HG03558 (cell line): ENCODE results near the gene LPIN2.
"Not testable (repeated sequence)": the region's sequence is repeated elsewhere in the genome, so short reads cannot be mapped to it uniquely, and the experiment has no call there.

Source experiments
- ATAC-seq: cut with Tn5 transposase; IDR thresholded peaks from one replicate; pipeline ENCODE4 v1.9.1; 2021; ENCODE audit warnings: moderate number of reproducible peaks; ENCODE audit not compliant: unreplicated experiment; ENCODE audit errors: extremely low read depth

The LPIN2 gene

DNA sequence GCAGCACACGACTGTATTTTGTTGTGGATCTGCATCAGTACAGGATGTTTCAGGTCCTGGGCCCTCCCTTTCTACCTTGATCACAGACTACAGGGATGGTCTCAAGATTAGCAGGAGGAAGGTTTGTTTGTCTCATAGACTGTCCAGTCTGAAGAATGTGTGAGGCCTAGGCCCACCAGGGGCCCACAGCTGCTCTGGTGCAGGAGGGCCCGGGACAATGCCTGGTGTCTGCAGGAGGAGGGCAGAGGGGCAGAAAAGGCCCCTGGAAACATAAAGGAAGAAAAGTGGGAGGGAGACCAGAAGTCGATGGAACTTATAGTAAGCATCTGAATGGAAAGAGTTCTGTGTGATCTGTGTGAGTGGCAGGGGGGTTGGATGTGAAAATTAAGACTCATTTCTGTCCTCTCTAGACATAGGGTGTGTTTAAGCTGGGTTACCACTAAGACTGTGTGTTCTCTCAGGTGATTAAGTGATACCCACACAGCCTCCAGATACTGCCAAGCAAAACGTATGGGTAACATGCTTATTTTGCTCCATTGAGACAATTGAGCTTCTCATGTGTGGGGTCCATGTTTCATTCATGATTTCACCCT lies 33.4 kb upstream of the LPIN2 start:
- ATAC-seq: no peak

GRCh38 chr18:3044931-3045698 lies 32.2 kb upstream of the LPIN2 start:
- no peak for ATAC-seq

GRCh38 chr18:3042379-3042778 lies 29.4 kb upstream of the LPIN2 start:
- no peak for ATAC-seq

DNA sequence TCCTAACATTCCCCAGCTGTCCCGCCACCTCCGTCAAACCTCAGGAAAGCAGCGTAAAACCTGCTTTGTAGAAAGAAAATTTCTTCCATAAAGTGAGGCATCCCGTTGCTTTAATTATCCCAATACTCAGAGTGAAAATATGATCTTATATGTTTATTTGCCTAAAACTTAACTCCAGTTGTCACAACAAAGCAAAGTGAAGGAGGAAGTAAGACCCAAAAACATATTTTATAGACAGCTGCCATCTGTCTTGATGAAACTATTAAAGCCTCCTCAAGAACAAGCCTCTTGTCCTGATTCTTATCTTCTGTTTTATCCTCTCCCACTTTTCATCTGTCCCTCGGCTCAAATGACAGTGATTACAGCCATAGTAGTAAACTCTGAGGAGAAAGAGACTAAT lies 28.9 kb upstream of the LPIN2 start:
- no peak for ATAC-seq

GRCh38 chr18:3040881-3041280 lies 27.9 kb upstream of the LPIN2 start:
- ATAC-seq: no peak

GRCh38 chr18:3040173-3040572 lies 27.2 kb upstream of the LPIN2 start:
- no peak for ATAC-seq

DNA sequence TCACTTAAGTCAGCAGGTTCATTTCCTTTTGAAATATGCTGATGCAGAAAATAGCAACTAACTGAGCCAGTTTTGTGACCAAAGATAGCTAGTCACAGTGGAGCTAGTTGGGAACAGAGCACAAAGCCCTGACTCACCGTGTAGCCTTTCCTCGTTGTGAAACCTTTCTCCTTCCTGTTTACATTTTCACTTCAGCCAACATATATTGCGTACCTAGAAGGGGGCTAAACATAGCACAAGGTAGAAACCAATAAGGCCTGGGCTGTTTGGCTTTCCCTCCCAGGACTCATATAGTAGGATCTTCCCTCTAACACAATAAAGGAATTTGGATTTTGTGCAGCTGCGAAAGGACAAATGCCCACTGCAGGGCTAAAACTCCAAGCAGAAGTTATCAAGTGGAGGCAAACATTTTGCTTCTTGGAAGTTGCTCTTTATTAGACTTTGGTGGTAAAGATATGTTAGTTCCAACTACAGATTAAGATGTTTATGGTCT lies 24.5 kb upstream of the LPIN2 start:
- ATAC-seq: peak; percentile 97

DNA sequence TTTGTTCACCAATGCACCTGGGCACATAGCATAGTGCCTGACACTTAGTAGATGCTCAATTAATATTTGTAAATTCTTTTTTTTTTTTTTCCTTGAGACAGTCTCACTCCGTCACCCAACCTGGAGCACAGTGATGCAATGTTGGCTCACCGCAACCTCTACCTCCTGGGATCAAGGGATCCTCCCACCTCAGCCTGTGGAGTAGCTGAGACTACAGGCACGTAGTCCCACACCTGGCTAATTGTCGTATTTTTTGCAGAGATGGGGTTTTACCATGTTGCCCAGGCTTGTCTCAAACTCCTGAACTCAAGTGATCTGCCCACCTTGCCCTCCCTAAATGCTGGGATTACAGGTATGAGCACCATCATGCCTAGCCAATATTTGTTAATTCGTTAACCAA lies 23.2 kb upstream of the LPIN2 start:
- ATAC-seq: no peak

DNA sequence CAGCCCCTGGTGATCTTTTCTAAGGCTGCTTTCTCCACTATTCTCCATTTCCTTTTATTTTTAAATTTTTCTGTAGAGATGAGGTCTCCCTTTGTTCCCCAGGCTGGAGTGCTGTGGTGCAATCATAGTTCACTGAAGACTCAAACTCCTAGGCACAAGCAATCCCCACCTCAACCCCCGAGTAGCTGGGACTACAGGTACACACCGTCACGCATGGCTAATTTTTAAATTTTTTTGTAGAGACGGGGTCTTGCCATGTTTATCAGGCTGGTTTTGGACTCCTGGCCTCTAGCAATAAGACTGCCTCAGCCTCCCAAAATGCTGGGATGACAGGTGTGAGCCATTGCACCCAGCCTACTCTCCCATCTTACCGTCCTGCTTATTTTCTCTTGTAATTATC lies 22.7 kb upstream of the LPIN2 start:
- ATAC-seq: no peak

DNA sequence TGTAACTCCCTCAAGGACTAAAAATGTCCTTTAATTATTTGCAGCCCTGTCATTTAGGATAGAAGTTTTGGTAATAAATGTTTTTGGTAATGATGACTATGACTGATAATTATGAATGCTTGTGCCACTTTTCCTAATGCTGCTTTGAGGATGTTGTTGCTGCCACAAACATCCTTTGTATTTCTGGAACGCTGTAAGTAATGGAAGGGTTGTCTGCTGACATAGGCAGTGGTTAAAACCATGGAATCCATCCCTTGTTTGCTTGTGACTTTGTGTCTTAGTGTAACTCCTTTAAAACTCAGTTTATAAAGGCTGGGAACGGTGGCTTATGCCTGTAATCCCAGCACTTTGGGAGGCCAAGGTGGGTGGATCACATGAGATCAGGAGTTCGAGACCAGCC lies 19.8 kb upstream of the LPIN2 start:
- ATAC-seq: no peak

DNA sequence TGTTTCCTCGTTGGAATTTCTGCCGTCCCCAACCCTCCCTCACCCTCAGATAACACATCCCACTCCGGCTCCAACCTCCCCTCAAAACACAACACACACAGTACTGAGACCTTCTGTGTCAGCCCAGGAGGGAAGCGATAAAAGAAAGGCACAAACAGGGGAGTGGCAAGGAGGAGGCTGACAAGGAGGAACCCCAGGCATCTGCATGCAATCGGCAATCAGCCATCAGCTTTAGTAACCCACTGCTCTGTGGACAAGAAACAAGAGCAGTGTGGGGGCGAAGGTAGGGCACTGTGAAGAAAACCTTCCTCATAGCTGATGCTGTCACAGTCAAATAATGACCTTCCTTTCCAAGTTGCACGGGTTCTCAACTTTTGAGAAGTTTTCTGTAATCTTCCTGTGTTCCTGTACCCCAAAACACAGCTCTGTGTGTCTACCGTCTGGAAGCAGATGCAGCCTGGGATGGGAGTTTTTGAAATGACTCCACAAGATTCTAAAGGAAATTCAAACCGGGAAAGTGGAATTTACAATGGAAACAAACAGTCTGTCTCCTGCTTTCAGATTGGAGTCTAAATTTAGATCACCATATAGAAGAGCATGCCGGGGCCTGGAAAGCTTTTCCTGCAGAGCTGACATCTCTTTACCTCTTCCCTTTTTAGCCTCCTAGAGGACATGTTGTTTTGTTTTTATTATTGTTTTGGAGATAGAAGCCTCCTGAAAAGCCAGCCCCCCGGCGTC lies 16.4 kb upstream of the LPIN2 start:
- ATAC-seq: no peak

GRCh38 chr18:3028115-3028514 lies 15.2 kb upstream of the LPIN2 start:
- ATAC-seq: not testable (repeated sequence)

GRCh38 chr18:3027370-3027891 lies 14.5 kb upstream of the LPIN2 start:
- no peak for ATAC-seq

- no peak for ATAC-seq
Observed at GRCh38 chr18:3025544-3025943, 12.6 kb upstream of the LPIN2 start.

GRCh38 chr18:3023603-3024002 lies 10.7 kb upstream of the LPIN2 start:
- ATAC-seq: not testable (repeated sequence)

DNA sequence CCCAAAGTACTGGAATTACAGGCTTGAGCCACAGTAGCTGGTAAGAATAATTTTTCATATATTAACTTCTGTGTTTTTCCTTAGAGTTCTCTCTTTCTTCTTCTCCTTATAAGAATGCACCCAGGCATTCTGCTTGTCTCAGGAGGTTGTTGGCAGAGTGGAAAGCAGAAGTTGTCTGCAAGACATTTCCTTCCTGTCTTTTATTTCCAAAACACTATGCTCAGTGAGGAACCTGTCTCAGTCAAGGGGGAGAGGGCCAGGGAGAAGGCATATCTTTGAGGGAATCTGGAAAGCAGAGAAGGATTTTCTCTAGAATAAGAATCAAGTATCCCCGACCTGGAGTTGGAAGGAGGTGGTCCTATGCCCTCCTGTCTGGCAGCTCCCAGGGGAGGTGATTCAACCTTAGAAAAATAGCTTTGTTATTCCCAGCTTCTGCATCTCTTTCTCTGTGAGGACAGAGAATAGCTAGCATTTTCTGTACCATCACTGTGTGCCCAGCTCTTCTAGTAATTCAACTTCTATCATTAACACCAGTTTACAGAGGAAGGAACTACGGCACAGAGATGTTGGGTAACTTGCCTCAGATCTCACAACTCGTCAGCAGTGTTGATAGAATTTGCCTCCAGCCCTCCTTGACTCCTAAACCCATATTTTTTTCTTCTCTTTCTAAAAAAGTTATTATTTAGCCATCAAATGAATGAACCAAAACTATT lies 3.8 kb upstream of the LPIN2 start:
- ATAC-seq: no peak

DNA sequence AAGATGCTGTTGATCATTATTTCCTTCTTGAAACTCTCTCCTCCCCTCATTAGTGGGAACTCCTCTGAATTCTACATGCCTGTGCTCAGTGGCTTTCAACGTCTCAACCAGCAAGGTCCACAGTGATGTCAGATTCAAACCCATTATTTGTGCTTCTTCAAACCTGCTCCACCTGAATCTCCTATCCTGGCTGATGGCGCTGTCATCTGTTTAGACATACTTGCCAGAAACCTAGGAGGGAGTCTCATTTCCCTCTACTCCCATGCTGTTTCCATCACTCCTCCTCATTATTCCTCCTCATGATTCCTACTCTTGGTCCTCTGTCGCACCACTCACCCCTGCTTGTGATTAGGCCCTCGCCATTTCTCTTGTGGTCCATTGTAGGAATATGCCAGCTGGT lies 2.9 kb upstream of the LPIN2 start:
- no peak for ATAC-seq

DNA sequence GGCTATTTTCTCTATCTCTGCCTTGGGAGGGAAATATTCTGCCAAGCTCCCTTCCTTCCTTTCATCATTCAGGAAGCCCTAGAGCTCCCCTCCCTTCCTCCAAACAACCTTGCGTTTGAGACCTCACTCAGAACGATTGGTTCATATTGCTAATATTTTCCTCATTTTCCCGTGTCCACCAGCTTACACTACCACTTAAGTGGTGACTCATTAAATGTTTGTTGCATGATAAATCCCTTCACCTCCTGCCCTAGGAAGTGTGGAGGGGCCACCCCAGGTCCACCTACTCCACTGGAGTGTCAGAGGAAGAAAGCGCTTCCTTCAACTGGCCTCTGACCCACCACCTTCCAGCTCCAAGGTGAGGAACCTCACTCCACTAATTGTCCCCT lies 2.3 kb upstream of the LPIN2 start:
- no peak for ATAC-seq

- ATAC-seq: no peak
Observed at GRCh38 chr18:3014503-3015203, 1.7 kb upstream of the LPIN2 start.
